Activated T-cell treated with anti-CD3 and anti-CD28 coated beads, Interleukin-2, amount 50 U/mL, for 4 hours (primary cell): ENCODE data around the gene SLC4A11. TPM values are rescaled to one million over a fixed set of nuclear protein-coding genes. Genes with fewer than 3 reads are reported as not detected.

Source experiments
- ATAC-seq, 2 donors: fragments of 200-7000 bp; cut with Tn5 transposase; one replicate each; pipeline ENCODE4 v1.10.0; 2021
- DNase-seq: peaks from one replicate; pipeline ENCODE4 v3.0.0-alpha.2; 2020
- H3K27me3 Mint-ChIP-seq: one replicate; pipeline ENCODE4 v1.8.0; 2021; ENCODE audit warnings: low read depth, mixed read lengths
- H3K36me3 Mint-ChIP-seq: one replicate; pipeline ENCODE4 v1.8.0; 2022; ENCODE audit warnings: mixed read lengths; ENCODE audit not compliant: insufficient read depth
- H3K4me1 Mint-ChIP-seq: one replicate; pipeline ENCODE4 v1.8.0; 2021; ENCODE audit warnings: low read depth, mixed read lengths
- H3K4me3 Mint-ChIP-seq: one replicate; pipeline ENCODE4 v1.8.0; 2021; ENCODE audit warnings: mild to moderate bottlenecking, moderate library complexity, mixed read lengths
- H3K9me3 Mint-ChIP-seq: one replicate; pipeline ENCODE4 v1.8.0; 2021; ENCODE audit warnings: mixed read lengths
- total RNA-seq, 3 donors: library from RNA; stranded (reverse); gene quantifications; one replicate each; pipeline ENCODE4 v1.2.1, GENCODE V29; 2021

The SLC4A11 gene
- total RNA-seq, 3 donors from 2014 or later, result 1.3 to 3.1 (median 1.4) TPM

GRCh38 chr20:3209257-3209945 is 29.6 kb downstream of the SLC4A11 start, which contains the start of gene ITPA:
Gene ITPA (plus strand): TSS chr20:3209498. CDS start chr20:3209552, 54 bp downstream.
- H3K36me3 Mint-ChIP-seq, result peaks cover 10% of the 10 kb centered on the region
- peak within 1 kb of the TSS; percentile 100 for H3K4me3 Mint-ChIP-seq
- H3K9me3 Mint-ChIP-seq, result no peaks in the 10 kb centered on the region
- ATAC-seq, result peak; percentile 61 to 70
- peak; percentile 48 for DNase-seq
- H3K4me1 Mint-ChIP-seq, result peaks cover 25% of the 10 kb centered on the region
- no peaks in the 10 kb centered on the region for H3K27me3 Mint-ChIP-seq

GRCh38 chr20:3208786-3209256 is 30.2 kb downstream of the SLC4A11 start:
- H3K4me1 Mint-ChIP-seq, result peaks cover 25% of the 10 kb centered on the region
- ATAC-seq, result peak in 1 of 2 donors; percentile 8

GRCh38 chr20:3204124-3204794 is 34.7 kb downstream of the SLC4A11 start, which contains the start of gene DDRGK1:
Gene DDRGK1 (minus strand): TSS chr20:3204682. CDS start chr20:3204627, 55 bp downstream.
- ATAC-seq, result peak; percentile 87 to 90
- Mint-ChIP-seq H3K4me3 (peak within 1 kb of the TSS; percentile 93), H3K27me3 (no peaks in the 10 kb centered on the region), H3K9me3 (no peaks in the 10 kb centered on the region), H3K4me1 (peaks cover 15% of the 10 kb centered on the region), H3K36me3 (peaks cover 10% of the 10 kb centered on the region)
- DNase-seq, result peak; percentile 91

More at GRCh38 chr20:3208786-3209256, 30.2 kb downstream of the SLC4A11 start:
- Mint-ChIP-seq H3K9me3 (no peaks in the 10 kb centered on the region), H3K36me3 (peaks cover 10% of the 10 kb centered on the region), H3K27me3 (no peaks in the 10 kb centered on the region), H3K4me3 (peak overlapping the region; percentile 100)
- no peak for DNase-seq

GRCh38 chr20:3203315-3204123 is 35.5 kb downstream of the SLC4A11 start:
- DNase-seq (peak; percentile 14), ATAC-seq (peak; percentile 39 to 47)
- no peaks in the 10 kb centered on the region for H3K9me3 Mint-ChIP-seq
- H3K4me1 Mint-ChIP-seq, result peaks cover 10% of the 10 kb centered on the region
- H3K27me3 Mint-ChIP-seq, result no peaks in the 10 kb centered on the region
- peak overlapping the region; percentile 93 for H3K4me3 Mint-ChIP-seq
- H3K36me3 Mint-ChIP-seq, result peaks cover 13% of the 10 kb centered on the region

GRCh38 chr20:3202965-3203314 is 36.0 kb downstream of the SLC4A11 start:
- no peaks in the 10 kb centered on the region for H3K27me3 Mint-ChIP-seq

GRCh38 chr20:3199976-3200755 is 38.8 kb downstream of the SLC4A11 start:
- H3K4me3 Mint-ChIP-seq, result no peak overlapping the region
- peaks cover 16% of the 10 kb centered on the region for H3K4me1 Mint-ChIP-seq
- H3K27me3 Mint-ChIP-seq, result no peaks in the 10 kb centered on the region
- ATAC-seq, result no peak
- DNase-seq, result no peak
- H3K36me3 Mint-ChIP-seq, result peaks cover 26% of the 10 kb centered on the region
- H3K9me3 Mint-ChIP-seq, result no peaks in the 10 kb centered on the region

More at GRCh38 chr20:3202965-3203314, 36.0 kb downstream of the SLC4A11 start:
- no peak for ATAC-seq
- H3K9me3 Mint-ChIP-seq, result no peaks in the 10 kb centered on the region
- H3K4me3 Mint-ChIP-seq, result peak overlapping the region; percentile 93
- H3K4me1 Mint-ChIP-seq, result peaks cover 9% of the 10 kb centered on the region
- DNase-seq, result no peak
- peaks cover 13% of the 10 kb centered on the region for H3K36me3 Mint-ChIP-seq

GRCh38 chr20:3199206-3199605 is 39.8 kb downstream of the SLC4A11 start:
- no peaks in the 10 kb centered on the region for H3K27me3 Mint-ChIP-seq

GRCh38 chr20:3195590-3196237 is 43.3 kb downstream of the SLC4A11 start:
- Mint-ChIP-seq H3K4me3 (no peak overlapping the region), H3K9me3 (no peaks in the 10 kb centered on the region), H3K36me3 (peaks cover 37% of the 10 kb centered on the region), H3K4me1 (peaks cover 9% of the 10 kb centered on the region), H3K27me3 (no peaks in the 10 kb centered on the region)
- ATAC-seq (no peak), DNase-seq (no peak)

More at GRCh38 chr20:3199206-3199605, 39.8 kb downstream of the SLC4A11 start:
- no peaks in the 10 kb centered on the region for H3K9me3 Mint-ChIP-seq
- H3K36me3 Mint-ChIP-seq, result peaks cover 27% of the 10 kb centered on the region
- H3K4me3 Mint-ChIP-seq, result no peak overlapping the region
- ATAC-seq (no peak), DNase-seq (no peak)
- peaks cover 14% of the 10 kb centered on the region for H3K4me1 Mint-ChIP-seq

GRCh38 chr20:3194617-3195280 is 44.2 kb downstream of the SLC4A11 start:
- Mint-ChIP-seq H3K4me3 (no peak overlapping the region), H3K27me3 (no peaks in the 10 kb centered on the region), H3K36me3 (peaks cover 34% of the 10 kb centered on the region), H3K4me1 (peaks cover 9% of the 10 kb centered on the region), H3K9me3 (no peaks in the 10 kb centered on the region)
- DNase-seq, result no peak
- no peak for ATAC-seq

GRCh38 chr20:3193806-3194616 is 45.0 kb downstream of the SLC4A11 start:
- H3K27me3 Mint-ChIP-seq, result no peaks in the 10 kb centered on the region
- no peaks in the 10 kb centered on the region for H3K9me3 Mint-ChIP-seq
- no peak overlapping the region for H3K4me3 Mint-ChIP-seq
- ATAC-seq, result peak; percentile 67 to 74
- H3K36me3 Mint-ChIP-seq, result peaks cover 32% of the 10 kb centered on the region
- no peak for DNase-seq
- H3K4me1 Mint-ChIP-seq, result peaks cover 7% of the 10 kb centered on the region

- ATAC-seq (no peak), DNase-seq (no peak)
- no peak overlapping the region for H3K4me3 Mint-ChIP-seq
- no peaks in the 10 kb centered on the region for H3K27me3 Mint-ChIP-seq
- H3K36me3 Mint-ChIP-seq, result peaks cover 31% of the 10 kb centered on the region
- peaks cover 7% of the 10 kb centered on the region for H3K4me1 Mint-ChIP-seq
- no peaks in the 10 kb centered on the region for H3K9me3 Mint-ChIP-seq
These were observed 46.6 kb downstream of the SLC4A11 start for GRCh38 chr20:3192226-3193015.
